ENCODE data around the gene UGT2A1.

The UGT2A1 gene

DNA sequence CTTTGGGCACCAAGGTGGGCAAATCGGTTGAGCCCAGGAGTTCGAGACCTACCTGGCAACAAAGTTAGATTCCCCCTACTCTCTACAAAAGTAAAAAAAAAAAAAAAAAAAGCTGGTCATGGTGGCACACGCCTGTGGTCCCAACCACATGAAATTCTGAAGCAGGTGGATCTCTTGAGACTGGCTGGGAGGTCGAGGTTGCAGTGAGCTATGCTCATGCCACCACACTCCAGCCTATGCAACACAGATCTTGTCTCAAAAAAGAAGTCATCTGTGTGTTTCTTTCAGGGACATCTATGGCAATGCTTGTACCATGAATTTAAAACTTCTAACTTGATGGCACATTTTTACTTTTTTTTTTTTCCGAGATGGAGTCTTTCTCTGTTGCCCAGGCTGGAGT, 68.9 kb downstream of the UGT2A1 start:
- DNase-seq = no peak

GRCh38 chr4:69583543-69583942, 69.5 kb downstream of the UGT2A1 start:
- no peak for DNase-seq

- DNase-seq = no peak
Measured at GRCh38 chr4:69577245-69577644, 75.8 kb downstream of the UGT2A1 start.

GRCh38 chr4:69576251-69576877, 76.7 kb downstream of the UGT2A1 start:
- no peak for DNase-seq

DNA sequence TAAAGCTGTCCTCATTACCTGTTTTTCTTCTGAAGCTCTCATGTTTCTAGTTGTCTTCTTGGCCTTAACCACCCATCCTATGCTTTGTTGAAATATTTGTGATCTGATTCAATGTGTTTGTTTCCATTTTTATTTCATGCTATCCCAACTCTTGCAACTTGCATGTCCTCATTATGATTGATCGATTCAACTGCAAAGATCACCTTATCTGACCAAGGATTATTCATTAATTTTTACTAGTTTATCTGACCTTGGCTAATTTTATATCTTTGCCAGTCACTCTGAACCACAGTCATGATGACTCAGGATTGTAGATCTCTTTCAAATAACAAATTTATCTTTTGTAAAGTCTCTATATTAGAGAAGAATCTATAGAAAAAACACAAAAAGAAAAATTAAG, 84.3 kb downstream of the UGT2A1 start:
- no peak for DNase-seq

DNA sequence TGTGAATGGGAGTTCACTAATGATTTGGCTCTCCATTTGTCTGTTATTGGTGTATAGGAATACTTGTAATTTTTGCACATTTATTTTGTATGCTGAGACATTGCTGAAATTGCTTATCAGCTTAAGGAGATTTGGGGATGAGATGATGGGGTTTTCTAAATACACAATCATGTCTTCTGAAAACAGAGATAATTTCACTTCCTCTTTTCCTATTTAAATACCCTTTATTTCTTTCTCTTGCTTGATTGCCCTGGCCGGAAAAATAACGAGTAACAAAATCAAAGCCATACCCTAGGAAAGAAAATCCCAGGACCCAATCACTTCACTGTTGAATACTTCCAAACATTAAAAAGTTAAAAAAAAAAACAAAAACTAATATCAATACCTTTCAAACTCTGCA, 89.6 kb downstream of the UGT2A1 start:
- DNase-seq = no peak

DNA sequence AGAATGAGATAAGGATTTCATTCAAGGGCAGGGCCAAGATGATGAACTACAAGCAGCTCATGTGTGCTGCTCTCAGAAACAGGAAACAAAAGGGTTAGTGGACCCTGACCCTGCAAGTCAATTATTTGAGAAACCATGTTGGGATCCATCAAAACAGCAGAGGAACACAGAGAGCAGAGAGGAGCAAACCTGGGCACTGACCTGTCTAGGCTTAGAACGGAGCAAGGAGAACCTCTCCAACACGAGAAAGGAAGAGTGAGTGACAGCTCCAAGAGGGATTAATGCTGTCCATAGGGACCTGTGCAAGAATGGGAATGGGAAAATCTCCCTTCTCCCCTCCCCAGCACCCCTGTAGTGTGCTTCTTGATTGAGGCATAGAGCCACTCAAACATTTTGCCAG, 103.4 kb downstream of the UGT2A1 start:
- DNase-seq = no peak

DNA sequence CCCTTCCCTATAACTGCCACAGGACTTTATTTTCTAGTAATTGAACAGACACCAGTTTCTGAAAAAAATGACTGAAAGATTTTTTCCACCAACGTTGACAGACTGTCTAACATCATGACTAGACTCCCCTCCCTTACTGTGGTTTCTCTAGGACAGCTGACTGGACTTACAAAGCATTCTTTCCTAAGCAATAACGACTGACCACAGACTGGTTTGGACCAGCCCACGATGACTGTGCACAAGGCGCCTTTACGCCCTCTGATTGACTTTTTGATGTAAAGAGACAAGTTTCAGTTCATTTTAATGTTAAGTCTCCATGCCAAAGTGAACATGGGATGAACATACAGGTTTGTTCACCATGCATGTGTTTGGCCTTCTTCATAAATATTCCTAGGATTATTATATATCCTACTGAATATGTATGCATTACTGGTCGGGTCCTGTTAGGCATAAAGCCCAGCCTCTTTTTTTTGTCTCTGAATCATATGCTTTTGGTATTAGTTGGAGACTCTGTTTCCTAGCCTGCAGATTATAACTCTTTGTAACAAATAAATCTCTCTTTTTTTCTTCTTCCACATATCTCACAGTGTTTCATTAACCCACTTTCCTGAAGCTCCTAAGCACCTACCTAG, 106.8 kb downstream of the UGT2A1 start:
- peak; percentile 19 for DNase-seq

Data from DMS53 (cell line).